Adrenal gland (tissue), 5 donors: ENCODE measurements around the gene TMEM184B.
A peak's percentile ranks its signal among the peaks of the same experiment; 100 is the strongest.

Experiments used
- CTCF ChIP-seq, 6 experiments: fragments of 450-650 bp in 4 of 6; fragments of 200-600 bp in 2 of 6; sonication (generic) in 1 of 6; IDR thresholded peaks; 1 replicate in 5 of 6; 2 replicates in 1 of 6; pipeline versions ENCODE4 v1.5.1 to v1.8.0; 2016 to 2021; ENCODE audit warnings: antibody characterized with exemption in 6 of 6, mild to moderate bottlenecking in 2 of 6, moderate library complexity in 1 of 6
- POLR2A ChIP-seq, 2 donors: fragments of 450-650 bp; IDR thresholded peaks; one replicate each; pipeline ENCODE4 v1.6.1; 2017; ENCODE audit warnings: antibody characterized with exemption in 2 of 2, mild to moderate bottlenecking in 2 of 2, moderate library complexity in 1 of 2
- donor health status: DM: no; HTN: no; CAD: no.

GRCh38 chr22:38202437-38203089 is 70.2 kb downstream of the TMEM184B start:
- peak in 4 of 6 experiments; percentile 13 to 33 (median 26) for TF ChIP-seq CTCF (IDR thresholded peaks at IDR 0.05)
- no peak for TF ChIP-seq POLR2A (IDR thresholded peaks at IDR 0.05)
